AML-193 (cell line): Measurements from ENCODE around the gene SNUPN.
A peak's percentile ranks its signal among the peaks of the same experiment; 100 is the strongest.

Experiments
- DNase-seq, 2 experiments: peaks; one replicate each; lab custom pipeline; 2025; lab: John Stamatoyannopoulos, UW

Gene SNUPN

GRCh38 chr15:75625542-75626347 lies at the start of gene SNUPN:
SNUPN (minus strand) TSS chr15:75625725; CDS start chr15:75621051, 4,674 bp downstream.
- DNase-seq, result peak; percentile 91

GRCh38 chr15:75674366-75674765 lies 48.8 kb upstream of the SNUPN start:
- no peak for DNase-seq

DNA sequence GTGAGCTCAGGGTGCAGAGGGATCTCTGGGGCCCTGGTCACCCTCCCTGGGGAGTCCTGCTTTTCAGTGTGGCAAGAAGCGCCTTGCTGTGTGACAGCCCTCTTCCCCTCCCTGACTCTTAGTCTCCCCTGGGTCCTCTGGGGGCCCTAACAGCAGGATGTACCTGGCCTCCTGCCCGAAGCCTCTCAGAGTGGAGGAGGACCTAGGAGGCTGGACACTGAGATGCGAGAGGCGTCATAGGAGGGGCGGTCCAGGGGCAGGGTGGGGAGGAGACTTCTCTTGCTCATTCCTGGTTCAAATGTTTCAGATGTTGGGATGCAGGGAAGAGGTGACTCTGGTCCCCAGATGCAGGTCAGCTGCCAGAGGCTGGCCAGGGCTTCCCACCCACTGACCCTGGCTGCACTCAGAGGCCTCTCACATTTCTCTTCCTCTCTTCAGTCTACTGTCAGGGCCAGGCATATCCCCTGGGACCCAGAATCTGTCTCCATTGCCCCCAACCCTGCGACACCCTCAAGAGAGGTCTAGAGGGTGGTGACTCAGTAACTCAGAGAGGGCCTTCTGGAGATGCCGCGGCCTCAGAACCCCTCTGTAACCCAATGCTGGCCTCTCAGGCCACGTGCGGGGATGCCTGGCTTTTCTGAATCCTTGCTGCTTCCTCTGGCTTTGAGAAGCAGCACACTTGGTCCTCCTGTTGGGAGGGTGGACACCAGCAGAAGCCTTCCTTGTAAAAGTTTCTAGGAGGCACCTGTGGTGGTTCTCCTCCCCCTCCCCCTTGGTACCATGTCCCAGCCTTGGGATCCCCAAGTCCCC lies 48.1 kb upstream of the SNUPN start:
- DNase-seq, result no peak

GRCh38 chr15:75672646-75673425 lies 47.3 kb upstream of the SNUPN start:
- no peak for DNase-seq

DNA sequence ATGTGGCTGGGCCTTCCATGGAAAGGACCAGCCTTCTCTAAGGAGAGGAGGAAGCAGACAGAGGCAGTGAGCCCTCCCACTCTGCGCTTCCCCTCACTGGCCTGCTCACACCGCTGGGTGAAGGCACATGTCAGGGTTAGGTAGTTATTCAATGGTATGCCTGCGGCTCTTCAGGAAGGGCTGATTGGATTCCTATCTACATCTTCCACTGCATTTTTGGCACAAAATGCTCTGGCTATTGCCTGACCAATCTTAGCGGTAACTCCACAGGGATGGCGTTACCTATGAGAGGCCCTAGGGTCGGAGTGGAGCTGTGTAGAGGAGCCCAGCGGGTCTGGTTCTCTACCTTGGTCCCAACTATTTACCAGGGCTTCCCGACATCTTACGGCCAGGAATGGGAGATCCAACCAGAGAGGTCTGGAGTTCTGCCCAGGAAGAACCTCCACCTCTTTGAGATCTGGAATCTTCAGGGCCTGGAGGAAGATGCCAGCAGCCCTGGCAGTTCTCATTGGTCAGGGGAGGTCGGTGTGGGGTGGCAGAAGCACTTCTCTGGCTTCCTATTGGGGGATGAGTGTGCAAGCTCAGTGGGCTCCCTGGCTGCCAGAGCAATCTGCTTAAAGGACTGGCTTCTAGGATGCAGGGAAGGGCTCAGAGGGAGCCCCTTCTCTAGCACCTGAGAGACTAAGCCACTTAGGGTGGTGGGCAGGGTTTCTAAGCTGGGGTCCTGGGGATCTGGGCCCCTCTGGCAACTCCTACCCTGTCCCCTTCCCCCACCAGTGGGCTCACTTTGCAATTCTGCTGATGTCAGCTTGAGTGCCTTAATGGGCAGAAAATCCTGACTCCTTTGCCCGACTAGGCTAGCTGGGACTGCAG lies 46.4 kb upstream of the SNUPN start:
- no peak for DNase-seq

DNA sequence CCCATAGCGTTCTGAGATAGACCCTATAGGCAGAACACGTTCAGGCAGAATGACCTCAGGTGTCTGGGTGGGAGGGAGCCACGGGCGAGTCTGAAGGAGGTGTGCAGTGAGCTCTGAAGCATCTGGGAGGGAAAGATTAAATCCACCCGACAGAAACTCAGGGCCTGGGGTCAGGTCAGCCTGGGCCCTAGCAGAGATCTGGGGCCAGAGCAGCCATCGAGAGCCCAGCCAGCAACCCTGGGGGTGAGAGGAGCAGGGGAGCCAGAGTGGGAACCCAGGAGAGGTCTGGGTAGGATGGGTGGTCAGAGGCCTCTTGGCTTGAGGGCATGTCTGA lies 44.3 kb upstream of the SNUPN start:
- no peak for DNase-seq

- DNase-seq, result no peak
These were observed 43.8 kb upstream of the SNUPN start for GRCh38 chr15:75669191-75669878.

DNA sequence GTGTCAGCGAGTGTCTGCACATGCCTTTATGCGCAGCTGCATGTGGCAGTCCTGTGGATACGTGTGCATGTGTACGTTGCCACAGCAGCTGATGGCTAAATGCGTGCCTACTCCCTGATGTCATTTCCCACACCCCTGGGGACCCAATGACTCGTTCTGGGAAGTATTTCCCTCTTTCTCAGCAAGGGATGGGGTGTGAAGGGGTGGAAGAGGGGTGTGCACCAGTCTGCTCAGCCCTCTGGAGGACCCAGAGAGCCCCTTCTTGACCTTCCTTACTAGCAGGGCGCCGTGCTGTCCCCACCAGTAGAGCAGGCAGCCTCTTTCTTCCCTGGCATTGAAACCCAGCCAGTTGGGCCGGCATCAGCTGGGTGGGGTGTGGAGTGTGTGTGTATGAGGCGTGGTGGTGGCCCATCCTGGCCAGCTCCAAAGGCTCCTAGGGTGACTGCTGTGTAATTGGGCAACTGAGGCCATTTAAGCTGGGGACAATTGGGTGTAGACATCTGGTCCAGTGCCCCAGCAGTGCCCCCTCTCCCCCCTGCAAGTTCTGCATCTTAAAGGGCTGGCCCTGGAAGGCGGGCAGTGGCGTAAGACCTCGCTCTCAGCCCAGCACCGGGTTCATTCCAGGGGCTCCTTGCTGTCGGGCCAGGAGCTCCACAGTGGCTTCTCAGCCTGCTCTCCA lies 41.4 kb upstream of the SNUPN start:
- DNase-seq, result no peak

GRCh38 chr15:75663931-75664421 lies 38.5 kb upstream of the SNUPN start:
- DNase-seq, result no peak

DNA sequence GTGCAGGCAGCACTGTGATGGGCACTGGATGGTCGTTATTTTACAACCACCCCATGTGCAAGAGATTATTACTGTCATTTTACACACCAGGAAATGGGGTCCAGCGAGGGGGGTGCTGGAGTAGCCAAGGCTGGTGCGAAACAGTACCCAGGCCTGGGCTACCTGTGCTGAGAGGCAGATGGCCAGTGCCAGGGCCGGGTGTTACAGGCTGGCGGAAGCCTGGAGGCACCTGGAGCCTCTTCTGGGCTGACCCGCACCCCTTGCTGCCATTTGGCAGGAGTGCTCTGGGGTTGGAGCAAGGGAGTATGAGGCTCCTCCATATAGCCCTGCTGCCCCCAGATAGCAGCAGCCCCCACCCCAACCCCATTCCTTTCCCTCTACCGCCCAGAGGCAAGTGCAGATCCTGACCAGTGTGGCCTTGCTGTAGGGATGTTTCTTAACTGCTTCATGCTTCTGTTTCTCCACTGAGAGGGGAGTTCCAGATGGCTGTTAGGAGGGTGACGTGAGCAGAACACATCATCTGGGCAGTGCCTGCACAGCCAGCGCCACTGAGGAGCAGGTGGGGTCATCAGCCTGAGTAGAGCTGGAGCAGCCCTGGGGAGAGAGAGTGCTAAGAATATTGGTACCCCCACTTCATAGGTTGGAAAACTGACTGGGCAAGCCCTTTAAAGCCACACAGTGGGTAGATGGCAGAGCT lies 37.4 kb upstream of the SNUPN start:
- DNase-seq, result no peak

GRCh38 chr15:75661756-75662140 lies 36.2 kb upstream of the SNUPN start:
- no peak for DNase-seq

GRCh38 chr15:75661100-75661755 lies 35.7 kb upstream of the SNUPN start:
- no peak for DNase-seq

DNA sequence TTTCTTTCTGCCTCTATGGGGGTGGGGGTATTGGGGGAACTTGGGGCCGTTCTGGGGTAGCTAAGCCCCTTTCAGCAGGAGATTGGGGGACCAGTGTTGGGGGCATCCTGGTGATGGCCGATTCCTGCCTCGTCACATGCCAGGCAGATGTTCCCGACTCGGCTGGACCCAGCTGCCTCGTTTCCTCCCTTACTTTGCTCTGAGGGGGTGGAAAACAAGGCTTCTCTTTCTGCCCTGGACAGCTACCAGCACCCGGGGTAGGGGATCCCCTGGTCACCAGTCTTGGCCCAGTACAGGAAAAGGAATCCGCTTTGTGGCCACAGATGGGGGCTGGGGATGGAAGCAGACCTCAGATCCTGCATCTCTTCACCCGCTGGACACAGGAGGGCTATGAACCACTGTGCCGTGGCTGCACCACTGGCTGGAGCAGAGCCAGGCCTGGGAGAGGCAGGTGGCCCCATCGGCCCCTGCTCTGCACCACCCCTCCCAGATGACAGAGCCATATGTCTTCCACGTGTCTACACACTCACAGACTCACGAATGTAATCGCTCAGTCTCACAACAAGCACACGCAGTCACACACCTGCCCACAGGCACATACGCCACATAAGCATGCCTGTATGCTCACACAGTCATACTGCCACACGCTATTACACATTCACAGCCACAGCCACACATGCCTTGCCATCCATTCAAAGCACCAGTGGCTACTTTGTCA lies 34.6 kb upstream of the SNUPN start:
- no peak for DNase-seq

DNA sequence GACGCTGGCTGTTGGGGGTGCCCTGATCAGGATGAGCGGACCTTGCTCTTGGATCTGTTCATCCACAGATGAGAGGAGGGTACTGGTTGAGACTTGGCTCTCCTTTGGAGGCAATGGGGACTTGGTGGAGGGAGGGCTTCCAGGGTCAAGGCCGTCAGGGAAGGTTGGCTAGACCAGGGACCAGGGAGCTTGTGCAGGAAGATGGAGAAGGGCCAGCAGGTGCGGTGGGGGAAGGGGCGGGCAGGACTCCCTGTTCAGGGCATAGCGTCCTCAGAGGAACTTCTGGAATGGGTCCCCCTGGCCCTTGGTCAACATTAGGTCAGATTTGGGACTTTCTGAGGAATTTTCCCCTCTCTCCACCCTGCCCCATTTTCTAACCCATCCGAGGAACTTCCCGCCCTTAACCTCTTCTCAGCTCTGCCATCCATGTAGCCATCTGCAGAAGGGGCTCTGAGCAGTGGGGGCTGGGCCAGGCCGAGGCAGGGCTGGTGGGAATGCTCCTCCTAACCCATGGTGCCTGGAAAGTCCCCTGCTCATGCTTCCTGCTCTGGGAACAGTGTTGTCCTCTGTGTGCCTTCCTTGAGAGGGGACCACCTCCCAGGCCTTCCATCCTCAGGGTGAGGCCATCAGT lies 33.7 kb upstream of the SNUPN start:
- DNase-seq, result no peak

DNA sequence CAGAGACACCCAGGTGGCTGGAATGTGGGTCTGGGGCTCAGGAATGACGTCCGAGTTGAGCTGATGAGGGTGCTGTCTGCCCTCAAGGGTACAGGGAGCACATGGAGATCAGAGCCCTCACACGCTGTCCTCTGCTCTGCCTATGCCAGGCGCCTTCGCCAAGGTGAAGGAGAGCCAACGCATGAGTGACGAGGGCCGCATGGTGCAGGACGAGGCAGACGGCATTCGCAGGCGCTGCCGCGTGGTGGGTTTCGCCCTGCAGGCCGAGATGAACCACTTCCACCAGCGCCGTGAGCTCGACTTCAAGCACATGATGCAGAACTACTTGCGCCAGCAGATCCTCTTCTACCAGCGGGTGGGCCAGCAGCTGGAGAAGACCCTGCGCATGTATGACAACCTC lies 31.3 kb upstream of the SNUPN start:
- DNase-seq, result no peak

- no peak for DNase-seq
These were observed 30.8 kb upstream of the SNUPN start for GRCh38 chr15:75656331-75656730.

DNA sequence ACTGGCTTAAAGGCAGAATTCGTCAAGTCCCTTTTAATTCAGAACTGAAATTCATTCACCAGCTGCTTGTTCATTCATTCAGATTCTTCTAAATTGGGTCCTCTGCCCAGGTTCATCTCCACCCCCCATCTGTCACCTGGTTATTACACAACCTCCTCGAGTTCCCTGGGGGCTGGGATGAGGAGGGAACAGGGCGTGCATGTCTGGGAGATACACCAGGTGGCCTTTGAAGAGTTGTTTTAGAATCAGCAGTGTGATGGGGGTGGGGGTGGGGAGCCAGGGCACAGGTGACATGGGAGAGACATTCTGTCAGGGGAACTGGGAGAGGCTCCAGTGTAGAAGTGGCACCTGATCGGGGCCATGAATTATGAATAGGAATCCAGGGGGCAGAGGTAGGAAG lies 30.4 kb upstream of the SNUPN start:
- DNase-seq, result no peak
